Posterior vena cava (tissue), 2 donors: ENCODE data around the gene OR5AC2. TPM values are rescaled to one million over a fixed set of nuclear protein-coding genes. Genes with fewer than 3 reads are reported as not detected.

Experiments
- DNase-seq: peaks from one replicate; pipeline ENCODE4 v3.0.0-alpha.2; 2020; ENCODE audit warnings: low spot score
- intact Hi-C, 2 donors: fragments of 100-400 bp; cut with DNase I; formaldehyde crosslinking; loops; one replicate each; pipeline versions ENCODE4 v1.14.1 to v1.14.2; 2022 to 2023
- total RNA-seq, 2 donors: library from RNA; stranded (reverse); fragmentation: NEBNext Ultra II Directional; extraction: Animal tissue kit (Norgen Biotek cat#: 25700); gene quantifications; one replicate each; pipeline ENCODE4 v1.2.1, GENCODE V29; 2021
- donor health status: DM: yes; HTN: yes; CAD: no.
- donor health status: DM: yes; HTN: yes; CAD: no.

The OR5AC2 gene
- total RNA-seq, 2 donors from 2014 or later: not detected

DNA sequence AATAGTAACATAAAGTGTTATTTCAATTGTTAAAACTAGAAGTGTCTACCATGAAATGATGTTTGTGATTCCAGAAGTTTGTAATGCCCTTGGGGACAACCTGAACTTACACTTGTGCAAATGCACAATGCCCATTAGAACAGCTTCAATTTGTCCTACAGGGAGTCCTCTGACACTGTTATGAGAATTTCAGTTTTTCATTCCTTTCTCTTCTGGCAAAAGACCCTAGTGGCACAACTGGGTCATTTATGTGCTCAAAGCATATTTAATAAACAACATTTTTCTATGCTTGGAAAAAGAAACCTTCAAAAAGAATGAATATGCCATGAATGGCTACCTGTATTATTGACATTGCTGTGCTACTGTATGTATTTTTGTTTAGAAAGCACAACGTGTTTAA is 43.4 kb downstream of the OR5AC2 start, which contains the start of gene OR5H1:
Gene OR5H1, plus strand, starts transcription at position 301 of the 400 bp plus-strand sequence. CDS start 1,977 bp downstream, outside the sequence.
- DNase-seq: no peak
- intact Hi-C loops: no loop called here

DNA sequence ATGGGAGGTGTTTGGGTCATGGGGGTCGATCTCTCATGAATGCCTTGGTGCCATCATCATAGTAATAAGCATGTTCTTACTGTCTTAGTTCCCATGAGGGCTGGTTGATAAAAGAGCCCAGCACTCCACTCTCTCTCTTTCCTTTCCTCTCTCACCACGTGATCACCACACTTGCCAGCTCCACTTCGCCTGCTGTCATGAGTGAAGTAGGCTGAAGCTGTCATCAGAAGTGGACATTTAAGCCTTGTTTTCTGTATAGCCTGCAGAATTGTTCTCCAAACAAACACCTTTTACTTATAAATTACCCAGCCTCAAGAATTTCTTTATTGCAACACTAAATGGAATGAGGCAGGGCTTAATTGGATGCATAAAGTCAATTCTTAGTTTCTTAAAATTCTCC is 49.7 kb downstream of the OR5AC2 start:
- no peak for DNase-seq
- intact Hi-C loops: no loop called here

Other genes with a start within 250 kb of the OR5AC2 start
- gene RIOX2, start 114.7 kb upstream of the OR5AC2 start, total RNA-seq: 10 to 100 TPM; 17.1 to 20.0 TPM
- gene GABRR3, start 51.9 kb upstream of the OR5AC2 start, total RNA-seq: not detected
- not detected for gene OR5H1, start 43.5 kb downstream of the OR5AC2 start, total RNA-seq
- not detected for gene OR5H14, start 60.3 kb downstream of the OR5AC2 start, total RNA-seq
- gene OR5H15, start 79.5 kb downstream of the OR5AC2 start, total RNA-seq: not detected
- not detected for gene OR5H6, start 177.1 kb downstream of the OR5AC2 start, total RNA-seq
- gene OR5H2, start 195.3 kb downstream of the OR5AC2 start, total RNA-seq: not detected